ENCODE measurements around the gene EGFR. TPM values are rescaled to one million over a fixed set of nuclear protein-coding genes. Genes with fewer than 3 reads are reported as not detected.

Gene EGFR
- total RNA-seq, 2 donors from 2014 or later: 54.8 to 56.7 TPM

- no peak overlapping the region for H3K4me3 ChIP-seq
- no peaks in the 10 kb centered on the region for H3K27me3 ChIP-seq (replicated peaks; ENCODE audit: insufficient read depth)
- DNase-seq (ENCODE audit: low spot score) (no peak), ATAC-seq (ENCODE audit: insufficient number of reproducible peaks, low FRiP score, low read depth) (no peak)
- TF ChIP-seq, protein P1, sequence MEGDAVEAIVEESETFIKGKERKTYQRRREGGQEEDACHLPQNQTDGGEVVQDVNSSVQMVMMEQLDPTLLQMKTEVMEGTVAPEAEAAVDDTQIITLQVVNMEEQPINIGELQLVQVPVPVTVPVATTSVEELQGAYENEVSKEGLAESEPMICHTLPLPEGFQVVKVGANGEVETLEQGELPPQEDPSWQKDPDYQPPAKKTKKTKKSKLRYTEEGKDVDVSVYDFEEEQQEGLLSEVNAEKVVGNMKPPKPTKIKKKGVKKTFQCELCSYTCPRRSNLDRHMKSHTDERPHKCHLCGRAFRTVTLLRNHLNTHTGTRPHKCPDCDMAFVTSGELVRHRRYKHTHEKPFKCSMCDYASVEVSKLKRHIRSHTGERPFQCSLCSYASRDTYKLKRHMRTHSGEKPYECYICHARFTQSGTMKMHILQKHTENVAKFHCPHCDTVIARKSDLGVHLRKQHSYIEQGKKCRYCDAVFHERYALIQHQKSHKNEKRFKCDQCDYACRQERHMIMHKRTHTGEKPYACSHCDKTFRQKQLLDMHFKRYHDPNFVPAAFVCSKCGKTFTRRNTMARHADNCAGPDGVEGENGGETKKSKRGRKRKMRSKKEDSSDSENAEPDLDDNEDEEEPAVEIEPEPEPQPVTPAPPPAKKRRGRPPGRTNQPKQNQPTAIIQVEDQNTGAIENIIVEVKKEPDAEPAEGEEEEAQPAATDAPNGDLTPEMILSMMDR (IDR thresholded peaks at IDR 0.05): no peak
- H3K4me1 ChIP-seq (ENCODE audit: control insufficient read depth in 1 of 2, low read depth in 2 of 2): peaks cover 17 to 77% of the 10 kb centered on the region in 2 donors
- H3K36me3 ChIP-seq: no peaks in the 10 kb centered on the region
- no peaks in the 10 kb centered on the region for H3K9me3 ChIP-seq
- H3K27ac ChIP-seq: no peak overlapping the region
Measured at GRCh38 chr7:55104123-55104522, 85.3 kb downstream of the EGFR start.

GRCh38 chr7:55104712-55105433, 86.1 kb downstream of the EGFR start:
- Histone ChIP-seq H3K27me3 (replicated peaks; ENCODE audit: insufficient read depth) (no peaks in the 10 kb centered on the region), H3K27ac (no peak overlapping the region), H3K4me3 (no peak overlapping the region), H3K4me1 (ENCODE audit: control insufficient read depth in 1 of 2, low read depth in 2 of 2) (peaks cover 10 to 77% of the 10 kb centered on the region in 2 donors), H3K36me3 (no peaks in the 10 kb centered on the region), H3K9me3 (no peaks in the 10 kb centered on the region)
- no peak for ATAC-seq (ENCODE audit: insufficient number of reproducible peaks, low FRiP score, low read depth)
- TF ChIP-seq, protein P1 (IDR thresholded peaks at IDR 0.05): no peak
- no peak for DNase-seq (ENCODE audit: low spot score)

DNA sequence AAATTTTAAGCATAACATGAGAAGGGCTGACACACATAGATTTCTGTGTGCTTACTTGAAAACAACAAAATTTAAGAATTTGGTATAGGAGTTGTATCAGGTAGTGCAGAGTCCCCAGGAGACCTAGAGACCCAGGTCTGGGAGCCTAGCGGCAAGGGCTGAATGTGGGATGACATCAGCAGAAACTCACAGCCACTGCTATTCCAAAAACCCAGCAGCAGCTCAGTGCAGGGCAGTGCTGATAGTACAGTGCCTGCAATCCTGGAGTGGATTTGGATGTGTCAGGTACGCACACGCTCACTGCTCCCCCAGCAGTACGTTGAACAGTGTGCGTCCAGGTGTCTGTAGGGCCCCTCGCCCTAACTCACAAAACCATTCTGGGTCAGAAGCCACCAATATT, 87.1 kb downstream of the EGFR start:
- ATAC-seq (ENCODE audit: insufficient number of reproducible peaks, low FRiP score, low read depth) (no peak), DNase-seq (ENCODE audit: low spot score) (no peak)
- Histone ChIP-seq H3K9me3 (no peaks in the 10 kb centered on the region), H3K36me3 (no peaks in the 10 kb centered on the region), H3K27me3 (replicated peaks; ENCODE audit: insufficient read depth) (no peaks in the 10 kb centered on the region), H3K27ac (no peak overlapping the region), H3K4me3 (no peak overlapping the region), H3K4me1 (ENCODE audit: control insufficient read depth in 1 of 2, low read depth in 2 of 2) (peaks cover 11 to 75% of the 10 kb centered on the region in 2 donors)
- TF ChIP-seq, protein P1 (IDR thresholded peaks at IDR 0.05): no peak

- H3K4me1 ChIP-seq (ENCODE audit: control insufficient read depth in 1 of 2, low read depth in 2 of 2): peaks cover 11 to 69% of the 10 kb centered on the region in 2 donors
- no peak overlapping the region for H3K4me3 ChIP-seq
- DNase-seq (ENCODE audit: low spot score) (no peak), ATAC-seq (ENCODE audit: insufficient number of reproducible peaks, low FRiP score, low read depth) (no peak)
- H3K27ac ChIP-seq: no peak overlapping the region
- H3K36me3 ChIP-seq: no peaks in the 10 kb centered on the region
- H3K27me3 ChIP-seq (replicated peaks; ENCODE audit: insufficient read depth): no peaks in the 10 kb centered on the region
- no peaks in the 10 kb centered on the region for H3K9me3 ChIP-seq
- TF ChIP-seq, protein P1 (IDR thresholded peaks at IDR 0.05): no peak
Measured at GRCh38 chr7:55107946-55108345, 89.1 kb downstream of the EGFR start.

GRCh38 chr7:55108401-55108800, 89.6 kb downstream of the EGFR start:
- Histone ChIP-seq H3K4me1 (ENCODE audit: control insufficient read depth in 1 of 2, low read depth in 2 of 2) (peaks cover 11 to 69% of the 10 kb centered on the region in 2 donors), H3K27ac (no peak overlapping the region), H3K9me3 (no peaks in the 10 kb centered on the region), H3K36me3 (no peaks in the 10 kb centered on the region), H3K4me3 (no peak overlapping the region), H3K27me3 (replicated peaks; ENCODE audit: insufficient read depth) (no peaks in the 10 kb centered on the region)
- TF ChIP-seq, protein P1 (IDR thresholded peaks at IDR 0.05): no peak
- no peak for ATAC-seq (ENCODE audit: insufficient number of reproducible peaks, low FRiP score, low read depth)
- no peak for DNase-seq (ENCODE audit: low spot score)

Measured in thoracic aorta (tissue), 2 donors.